HG03159 (cell line): Measurements from ENCODE around the gene MCM6.
"Not testable (repeated sequence)": the region's sequence is repeated elsewhere in the genome, so short reads cannot be mapped to it uniquely, and the experiment has no call there.

Experiments
- ATAC-seq: cut with Tn5 transposase; IDR thresholded peaks from one replicate; pipeline ENCODE4 v1.9.1; 2021; ENCODE audit warnings: mild to moderate bottlenecking, moderate library complexity; ENCODE audit not compliant: unreplicated experiment

Gene MCM6

DNA sequence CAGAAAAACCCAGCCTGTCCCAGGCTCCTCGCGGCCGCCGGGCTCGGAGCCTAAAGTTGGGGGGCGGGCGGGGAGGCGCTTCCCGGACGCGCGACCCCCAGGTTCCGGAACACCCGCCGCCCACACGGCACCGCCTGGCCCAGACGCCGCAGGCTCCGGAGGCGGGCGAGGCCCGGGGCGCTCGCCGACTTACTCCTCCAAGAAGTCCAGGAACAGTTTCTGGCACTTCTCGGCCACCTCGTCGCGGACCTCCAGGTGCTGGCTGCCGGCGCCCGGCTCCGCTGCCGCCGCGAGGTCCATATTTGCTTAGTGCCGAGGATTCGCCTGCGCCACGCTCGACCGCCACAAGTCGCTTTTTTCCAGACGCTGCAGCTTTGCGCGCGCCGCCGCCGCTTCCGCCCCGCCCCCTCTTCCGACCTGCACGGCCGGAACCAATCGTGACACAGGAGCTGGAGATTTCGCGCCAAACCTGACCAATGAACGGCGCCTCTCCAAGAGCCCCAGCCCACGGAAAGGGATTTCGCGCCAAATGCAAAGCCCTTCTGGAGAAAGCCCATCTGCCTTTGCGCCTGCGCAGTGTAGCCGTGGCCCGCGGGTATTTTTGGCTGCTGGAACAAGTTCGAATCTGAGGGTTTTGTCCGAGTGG, at the start of gene MCM6:
MCM6 (minus strand) TSS at position 378 of the 646 bp plus-strand sequence; CDS start at position 300, 78 bp downstream.
- peak; percentile 91 for ATAC-seq

GRCh38 chr2:135925571-135925970, 49.3 kb upstream of the MCM6 start:
- ATAC-seq: no peak

DNA sequence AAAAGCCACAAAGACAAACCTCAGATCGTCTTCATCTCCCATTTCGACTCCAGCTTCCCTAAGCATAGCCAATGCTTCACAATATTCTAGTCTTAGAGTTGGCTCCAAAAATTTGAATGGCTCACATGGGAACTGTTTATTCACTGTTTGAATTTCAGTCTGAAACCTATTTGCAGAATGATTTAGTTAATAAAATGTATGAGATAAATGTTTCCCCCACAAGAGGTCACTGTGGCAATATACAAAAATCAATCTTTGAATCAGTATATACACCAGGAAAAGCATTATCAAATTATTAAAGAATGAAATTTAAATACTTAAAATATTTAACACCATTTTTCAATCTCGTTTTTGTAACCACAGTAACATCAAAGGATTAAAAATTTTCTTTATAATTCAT, 40.0 kb upstream of the MCM6 start:
- ATAC-seq: no peak

DNA sequence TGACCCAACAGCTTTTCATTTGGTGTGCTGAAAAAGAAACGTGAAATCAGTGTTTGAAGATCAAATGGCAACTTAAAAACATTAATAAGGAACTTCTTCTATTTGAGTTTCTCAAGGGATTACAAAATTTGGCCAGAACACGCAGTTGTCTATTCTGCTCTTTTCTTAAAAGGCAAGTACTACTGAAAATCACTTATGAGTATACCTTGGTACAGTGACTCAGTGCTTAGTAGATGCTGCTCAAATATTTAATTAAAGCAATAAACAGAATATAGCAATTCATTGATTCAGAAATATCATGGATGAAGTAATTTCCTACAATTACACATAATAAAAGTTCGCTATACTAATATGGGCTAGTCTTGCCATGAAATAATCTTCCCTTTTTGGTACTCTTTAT, 38.2 kb upstream of the MCM6 start:
- no peak for ATAC-seq

GRCh38 chr2:135913727-135914365, 37.6 kb upstream of the MCM6 start:
- no peak for ATAC-seq

DNA sequence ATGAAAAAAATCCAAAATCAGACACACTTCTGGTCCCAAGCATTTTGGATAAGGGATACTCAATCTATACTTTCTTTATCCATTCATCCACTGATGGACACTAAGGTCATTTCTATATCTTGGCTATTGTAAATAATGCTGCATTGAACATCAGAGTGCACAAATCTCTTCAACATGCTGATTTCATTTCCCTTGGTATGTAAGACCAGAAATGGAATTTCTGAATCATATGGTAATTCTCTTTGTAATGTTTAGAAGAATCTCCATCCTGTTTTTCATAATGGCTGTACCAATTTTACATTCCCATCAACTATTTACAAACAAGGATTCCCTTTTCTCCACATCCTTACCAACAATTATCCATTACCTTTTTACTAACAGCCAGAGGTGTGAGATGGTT, 33.7 kb upstream of the MCM6 start:
- no peak for ATAC-seq

GRCh38 chr2:135905679-135906078, 29.4 kb upstream of the MCM6 start:
- no peak for ATAC-seq

DNA sequence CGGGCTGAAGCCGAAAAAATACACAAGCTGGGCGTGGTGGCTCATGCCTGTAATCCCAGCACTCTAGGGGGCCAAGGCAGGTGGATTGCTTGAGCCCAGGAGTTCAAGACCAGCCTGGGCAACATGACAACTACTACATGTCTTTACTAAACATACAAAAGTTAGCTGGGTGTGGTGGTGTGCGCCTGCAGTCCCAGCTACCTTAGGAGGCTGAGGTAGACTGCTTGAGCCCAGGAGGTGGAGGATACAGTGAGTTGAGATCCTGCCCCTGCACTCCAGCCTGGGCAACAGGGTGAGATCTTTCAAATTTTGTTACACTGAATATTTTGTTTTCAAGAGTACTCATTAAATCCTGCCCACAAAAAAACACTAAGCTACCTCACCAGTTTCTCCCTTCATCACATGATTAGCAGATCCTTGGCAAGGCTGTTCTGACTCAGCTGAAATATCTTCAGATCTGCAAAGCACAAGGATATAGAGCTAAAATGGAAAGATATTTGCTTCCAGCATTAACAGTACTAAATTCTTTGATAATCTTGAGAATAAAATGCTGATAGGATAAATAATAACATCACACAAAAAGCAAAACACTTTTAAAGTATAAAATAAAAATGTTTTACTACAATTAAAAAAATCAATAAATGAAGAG, 28.2 kb upstream of the MCM6 start:
- no peak for ATAC-seq

- ATAC-seq: no peak
These were observed 27.4 kb upstream of the MCM6 start for GRCh38 chr2:135903650-135904049.

DNA sequence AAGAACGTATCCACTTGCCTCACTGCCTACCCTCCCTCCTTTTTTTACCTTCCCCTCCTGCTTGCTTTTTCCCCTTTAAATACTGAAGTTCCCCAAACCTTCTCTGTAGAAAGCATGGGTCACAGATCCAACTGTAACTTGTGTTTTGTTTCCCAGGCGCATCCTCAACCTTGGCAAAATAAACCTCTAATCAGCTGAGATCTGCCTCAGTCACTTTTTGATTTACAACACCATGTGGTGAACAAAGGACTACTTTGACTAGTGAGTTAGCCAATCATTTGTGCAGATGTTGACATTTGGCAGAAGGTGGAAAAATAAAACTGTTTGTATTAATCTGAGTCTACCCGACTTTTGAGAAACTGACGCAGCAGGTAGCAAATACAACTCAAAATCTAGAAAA, 23.3 kb upstream of the MCM6 start:
- ATAC-seq: no peak

- no peak for ATAC-seq
These were observed 22.1 kb upstream of the MCM6 start for GRCh38 chr2:135898234-135898786.

DNA sequence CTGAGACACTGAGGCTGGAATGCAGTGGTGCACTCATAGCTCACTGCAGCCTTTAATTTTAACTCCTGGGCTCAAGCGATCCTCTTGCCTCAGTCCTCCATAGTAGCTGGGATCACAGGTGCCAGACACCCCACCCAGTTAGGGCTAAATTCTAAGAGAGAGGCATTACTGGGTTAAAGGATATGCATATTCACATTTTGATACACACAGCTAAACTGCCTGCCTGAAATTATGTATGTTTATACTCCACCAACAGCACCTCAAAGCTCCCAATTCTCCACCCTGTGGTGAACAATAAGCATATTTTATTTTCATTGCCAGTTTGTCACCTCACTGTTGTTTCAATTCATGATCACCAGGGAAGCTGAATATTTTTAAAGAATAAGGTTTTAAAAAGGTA, 18.7 kb upstream of the MCM6 start:
- ATAC-seq: no peak

- no peak for ATAC-seq
These were observed 17.1 kb upstream of the MCM6 start for GRCh38 chr2:135893374-135893794.

GRCh38 chr2:135890835-135891234, 14.6 kb upstream of the MCM6 start:
- ATAC-seq: no peak

- no peak for ATAC-seq
These were observed 13.9 kb upstream of the MCM6 start for GRCh38 chr2:135890149-135890548.

DNA sequence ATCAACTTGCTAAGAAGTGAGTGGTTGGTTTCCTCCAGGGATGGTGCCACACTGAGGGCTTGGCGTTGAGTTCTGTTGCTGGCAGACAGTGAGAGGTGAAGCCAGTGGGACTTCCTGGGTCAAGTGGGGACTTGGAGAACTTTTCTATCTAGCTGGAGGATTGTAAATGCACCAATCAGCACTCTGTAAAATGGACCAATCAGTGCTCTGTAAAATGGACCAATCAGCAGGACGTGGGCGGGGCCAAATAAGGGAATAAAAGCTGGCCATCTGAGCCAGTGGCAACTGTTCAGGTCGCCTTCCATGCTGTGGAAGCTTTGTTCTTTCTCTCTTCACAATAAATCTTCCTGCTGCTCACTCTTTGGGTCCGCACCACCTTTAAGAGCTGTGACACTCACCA, 12.3 kb upstream of the MCM6 start:
- ATAC-seq: not testable (repeated sequence)

DNA sequence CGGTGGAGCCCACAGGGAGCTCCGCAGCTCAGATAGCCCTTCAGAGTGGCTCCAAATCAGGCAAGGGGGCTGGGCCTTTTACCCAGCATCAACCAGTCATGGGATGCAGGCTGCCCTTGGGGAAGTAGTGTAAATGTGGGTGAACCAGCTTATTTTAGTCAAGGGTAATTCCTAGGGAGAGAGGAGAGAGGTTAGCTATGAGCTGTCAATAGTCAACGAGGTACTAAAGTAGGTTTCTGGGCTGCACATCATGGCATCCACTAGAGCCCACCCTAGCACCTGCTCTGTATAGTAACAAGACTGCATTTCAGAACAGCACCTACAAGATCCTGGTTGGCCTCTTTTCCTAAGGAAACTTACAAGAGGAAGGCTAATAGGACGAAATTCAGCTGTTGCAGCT, 9.5 kb upstream of the MCM6 start:
- ATAC-seq: no peak

DNA sequence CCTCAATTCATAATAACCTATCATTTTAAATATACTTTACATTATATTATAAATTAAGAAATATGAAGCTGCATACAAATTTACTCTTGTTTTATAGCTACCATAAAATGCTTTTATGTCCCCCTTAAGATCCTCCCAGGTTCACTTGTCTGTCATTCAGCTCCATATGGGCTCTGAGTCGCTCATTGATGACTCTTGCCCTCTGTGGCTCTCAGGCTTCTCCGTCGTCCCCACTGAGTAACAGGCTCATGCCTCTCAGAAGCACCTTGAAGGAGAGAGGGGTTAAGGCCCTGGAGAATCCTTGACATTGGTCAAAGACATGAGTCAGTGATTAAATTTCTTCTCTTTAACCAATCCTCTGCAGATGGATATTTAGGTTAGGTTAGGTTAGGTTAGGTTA, 6.2 kb upstream of the MCM6 start:
- no peak for ATAC-seq

DNA sequence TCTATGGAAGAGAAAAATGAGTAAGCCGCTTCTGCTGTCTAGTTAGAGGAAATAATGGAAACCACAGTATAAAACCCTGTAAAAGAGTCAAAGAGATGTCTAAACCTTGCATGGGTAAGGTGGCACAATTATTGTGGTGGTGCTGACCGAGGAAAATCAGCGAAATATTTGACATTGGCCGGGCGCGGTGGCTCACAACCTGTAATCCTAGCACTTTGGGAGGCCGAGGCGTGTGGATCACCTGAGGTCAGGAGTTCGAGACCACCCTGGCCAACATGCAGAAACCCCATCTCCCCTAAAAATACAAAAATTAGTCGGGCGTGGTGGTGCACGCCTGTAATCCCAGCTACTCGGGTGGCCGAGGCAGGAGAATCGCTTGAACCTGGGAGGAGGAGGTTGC, 527 bp upstream of the MCM6 start:
- ATAC-seq: peak; percentile 0

GRCh38 chr2:135875491-135876065, 665 bp downstream of the MCM6 start:
- ATAC-seq: peak; percentile 67

DNA sequence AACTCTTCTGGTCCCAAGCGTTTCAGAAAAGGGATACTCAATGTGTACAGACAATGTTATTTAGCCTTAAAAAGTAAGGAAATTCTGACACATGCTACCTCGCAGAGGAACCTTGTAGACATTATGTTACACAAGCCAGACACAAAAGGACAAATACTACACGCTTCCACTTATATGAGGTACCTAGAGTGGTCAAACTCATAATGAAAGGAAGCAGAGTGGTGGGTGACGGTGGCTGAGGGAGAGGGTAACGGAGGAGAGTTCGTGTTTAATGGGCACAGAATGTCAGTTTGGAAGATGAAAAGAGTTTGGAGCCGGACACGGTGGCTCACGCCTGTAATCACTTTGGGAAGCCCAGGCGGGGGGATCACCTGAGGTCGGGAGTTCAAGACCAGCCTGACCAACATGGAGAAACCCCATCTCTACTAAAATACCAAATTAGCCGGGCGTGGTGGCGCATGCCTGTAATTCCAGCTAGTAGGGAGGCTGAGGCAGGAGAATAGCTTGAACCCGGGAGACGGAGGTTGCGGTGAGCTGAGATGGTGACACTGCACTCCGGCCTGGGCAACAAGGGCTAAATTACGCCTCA, 1.4 kb downstream of the MCM6 start:
- no peak for ATAC-seq
